PC-3 (cell line): ENCODE measurements around the gene HBG2. TPM values are rescaled to one million over a fixed set of nuclear protein-coding genes. Genes with fewer than 3 reads are reported as not detected.

Experiments
- ATAC-seq: fragments of 200-7000 bp; cut with Tn5 transposase; 2 replicates; pipeline ENCODE4 v1.9.1; 2020; ENCODE audit warnings: mild to moderate bottlenecking, moderate library complexity
- BruUV-seq: library from RNA; stranded (reverse); fragments of 400-500 nt; replicated peaks from 2 replicates; lab custom pipeline; 2021; lab: Mats Ljungman, UMichigan
- CTCF ChIA-PET: fragments of 300-600 bp; sonication (Branson Sonifier 250); formaldehyde crosslinking; loops from one replicate; lab custom pipeline; 2022; ENCODE audit warnings: antibody characterized with exemption; lab: Charles Lee
- POLR2A ChIA-PET: fragments of 300-600 bp; sonication (Branson Sonifier 250); formaldehyde crosslinking; loops from one replicate; lab custom pipeline; 2022; ENCODE audit warnings: antibody characterized with exemption; ENCODE audit not compliant: unreplicated experiment; lab: Charles Lee
- DNase-seq: peaks from one replicate; pipeline ENCODE4 v3.0.0-alpha.2; 2015
- H2AFZ ChIP-seq: fragments of 300-600 bp; sonication (generic); 2 replicates; pipeline ENCODE4 v1.6.0; 2016; ENCODE audit warnings: antibody characterized with exemption, low read length
- H3F3A ChIP-seq: fragments of 300-600 bp; sonication (generic); one replicate; pipeline ENCODE4 v1.6.0; 2017; ENCODE audit warnings: antibody characterized with exemption, low read length, control low read depth, mild to moderate bottlenecking; ENCODE audit not compliant: unreplicated experiment
- H3K27ac ChIP-seq: fragments of 300-600 bp; sonication (generic); 2 replicates; pipeline ENCODE4 v1.5.1; 2016; ENCODE audit warnings: mild to moderate bottlenecking, low read length
- H3K27me3 ChIP-seq: fragments of 300-600 bp; sonication (generic); 2 replicates; pipeline ENCODE4 v1.6.1; 2016; ENCODE audit warnings: low read length, mixed read lengths
- H3K36me3 ChIP-seq: fragments of 300-600 bp; sonication (generic); 2 replicates; pipeline ENCODE4 v1.6.1; 2016; ENCODE audit warnings: low read depth, mixed run types, low read length, mixed read lengths
- H3K4me1 ChIP-seq: fragments of 300-600 bp; sonication (generic); 2 replicates; pipeline ENCODE4 v1.5.1; 2016; ENCODE audit warnings: low read length; ENCODE audit not compliant: insufficient read depth
- H3K4me2 ChIP-seq: fragments of 300-600 bp; sonication (generic); 2 replicates; pipeline ENCODE4 v1.6.0; 2016; ENCODE audit warnings: low read length
- H3K4me3 ChIP-seq: fragments of 300-600 bp; sonication (generic); 2 replicates; pipeline ENCODE4 v1.5.1; 2016; ENCODE audit warnings: mild to moderate bottlenecking, low read length, mixed read lengths
- H3K79me2 ChIP-seq: fragments of 300-600 bp; sonication (generic); 2 replicates; pipeline ENCODE4 v1.6.1; 2017; ENCODE audit warnings: low read length, mixed read lengths
- H3K9ac ChIP-seq: fragments of 300-600 bp; sonication (generic); 2 replicates; pipeline ENCODE4 v1.6.0; 2016; ENCODE audit warnings: mild to moderate bottlenecking, low read length
- H3K9me2 ChIP-seq: fragments of 300-600 bp; sonication (generic); replicated peaks from 2 replicates; pipeline ENCODE4 v1.6.1; 2016; ENCODE audit warnings: mixed run types, low read length, mixed read lengths
- H3K9me3 ChIP-seq: fragments of 300-600 bp; sonication (generic); 2 replicates; pipeline ENCODE4 v1.6.1; 2016; ENCODE audit warnings: low read length, mixed read lengths
- H4K20me1 ChIP-seq: fragments of 300-600 bp; sonication (generic); 2 replicates; pipeline ENCODE4 v1.6.1; 2016; ENCODE audit warnings: low read length, mixed read lengths
- EZH2 ChIP-seq: fragments of 300-600 bp; sonication (generic); IDR thresholded peaks from one replicate; pipeline ENCODE4 v1.6.1; 2017; ENCODE audit warnings: antibody characterized with exemption, mild to moderate bottlenecking, low read length; ENCODE audit not compliant: unreplicated experiment
- EZH2phosphoT487 ChIP-seq: fragments of 300-600 bp; sonication (generic); IDR thresholded peaks from 2 replicates; pipeline ENCODE4 v1.6.1; 2018; ENCODE audit warnings: mild to moderate bottlenecking, antibody characterized with exemption, low read length, borderline replicate concordance
- intact Hi-C: fragments of 100-400 bp; cut with micrococcal nuclease; formaldehyde crosslinking; loops from 2 replicates; pipeline ENCODE4 v1.9.0; 2023
- total RNA-seq: library from RNA; depleted of rRNA; stranded (reverse); fragments of >200 nt; gene quantifications from 2 replicates; pipeline ENCODE4 v1.2.3, GENCODE V29; 2014
- TF ChIP-seq, protein P1 (sequence below): fragments of 300-600 bp; sonication (generic); conservative IDR thresholded peaks from 2 replicates; pipeline ENCODE4 v1.5.1; 2017; ENCODE audit warnings: antibody characterized with exemption, low read depth, mild to moderate bottlenecking, low read length

The HBG2 gene
- total RNA-seq, 1 experiment from 2014 or later: not detected

DNA sequence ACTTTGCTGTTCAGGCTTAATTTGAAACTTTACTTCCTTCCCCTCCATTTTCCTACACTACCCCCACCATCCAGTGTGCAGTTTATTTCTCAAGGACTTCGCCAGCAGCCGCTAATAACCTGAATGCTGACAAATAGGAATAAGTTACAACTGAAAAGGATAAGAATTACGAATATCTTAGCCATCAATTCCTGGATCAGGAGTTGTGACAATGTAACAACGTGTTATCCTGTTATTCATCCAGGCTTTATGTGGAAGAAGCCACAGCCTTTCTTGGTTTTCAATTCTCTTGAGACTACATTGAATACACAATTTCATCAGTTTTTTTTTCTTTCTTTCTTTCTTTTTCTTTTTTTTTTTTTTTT lies 10.8 kb downstream of the HBG2 start:
- no TSS peak for BruUV-seq
- Histone ChIP-seq H3K4me3 (no peak overlapping the region), H3F3A (no peaks in the 10 kb centered on the region), H3K27ac (no peak overlapping the region), H3K9ac (no peak overlapping the region), H2AFZ (no peak overlapping the region), H3K36me3 (no peaks in the 10 kb centered on the region), H3K27me3 (peaks cover 21% of the 10 kb centered on the region), H3K4me1 (no peaks in the 10 kb centered on the region), H3K9me3 (no peaks in the 10 kb centered on the region), H3K4me2 (no peak overlapping the region), H3K9me2 (no peaks in the 10 kb centered on the region), H4K20me1 (no peaks in the 10 kb centered on the region), H3K79me2 (no peaks in the 10 kb centered on the region)
- intact Hi-C loops: no loop called here
- POLR2A ChIA-PET: no interaction called here
- no peak for DNase-seq
- CTCF ChIA-PET: no interaction called here
- TF ChIP-seq, protein P1, sequence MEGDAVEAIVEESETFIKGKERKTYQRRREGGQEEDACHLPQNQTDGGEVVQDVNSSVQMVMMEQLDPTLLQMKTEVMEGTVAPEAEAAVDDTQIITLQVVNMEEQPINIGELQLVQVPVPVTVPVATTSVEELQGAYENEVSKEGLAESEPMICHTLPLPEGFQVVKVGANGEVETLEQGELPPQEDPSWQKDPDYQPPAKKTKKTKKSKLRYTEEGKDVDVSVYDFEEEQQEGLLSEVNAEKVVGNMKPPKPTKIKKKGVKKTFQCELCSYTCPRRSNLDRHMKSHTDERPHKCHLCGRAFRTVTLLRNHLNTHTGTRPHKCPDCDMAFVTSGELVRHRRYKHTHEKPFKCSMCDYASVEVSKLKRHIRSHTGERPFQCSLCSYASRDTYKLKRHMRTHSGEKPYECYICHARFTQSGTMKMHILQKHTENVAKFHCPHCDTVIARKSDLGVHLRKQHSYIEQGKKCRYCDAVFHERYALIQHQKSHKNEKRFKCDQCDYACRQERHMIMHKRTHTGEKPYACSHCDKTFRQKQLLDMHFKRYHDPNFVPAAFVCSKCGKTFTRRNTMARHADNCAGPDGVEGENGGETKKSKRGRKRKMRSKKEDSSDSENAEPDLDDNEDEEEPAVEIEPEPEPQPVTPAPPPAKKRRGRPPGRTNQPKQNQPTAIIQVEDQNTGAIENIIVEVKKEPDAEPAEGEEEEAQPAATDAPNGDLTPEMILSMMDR: no peak
- no peak for TF ChIP-seq EZH2
- no peak for TF ChIP-seq EZH2phosphoT487
- no peak for ATAC-seq

DNA sequence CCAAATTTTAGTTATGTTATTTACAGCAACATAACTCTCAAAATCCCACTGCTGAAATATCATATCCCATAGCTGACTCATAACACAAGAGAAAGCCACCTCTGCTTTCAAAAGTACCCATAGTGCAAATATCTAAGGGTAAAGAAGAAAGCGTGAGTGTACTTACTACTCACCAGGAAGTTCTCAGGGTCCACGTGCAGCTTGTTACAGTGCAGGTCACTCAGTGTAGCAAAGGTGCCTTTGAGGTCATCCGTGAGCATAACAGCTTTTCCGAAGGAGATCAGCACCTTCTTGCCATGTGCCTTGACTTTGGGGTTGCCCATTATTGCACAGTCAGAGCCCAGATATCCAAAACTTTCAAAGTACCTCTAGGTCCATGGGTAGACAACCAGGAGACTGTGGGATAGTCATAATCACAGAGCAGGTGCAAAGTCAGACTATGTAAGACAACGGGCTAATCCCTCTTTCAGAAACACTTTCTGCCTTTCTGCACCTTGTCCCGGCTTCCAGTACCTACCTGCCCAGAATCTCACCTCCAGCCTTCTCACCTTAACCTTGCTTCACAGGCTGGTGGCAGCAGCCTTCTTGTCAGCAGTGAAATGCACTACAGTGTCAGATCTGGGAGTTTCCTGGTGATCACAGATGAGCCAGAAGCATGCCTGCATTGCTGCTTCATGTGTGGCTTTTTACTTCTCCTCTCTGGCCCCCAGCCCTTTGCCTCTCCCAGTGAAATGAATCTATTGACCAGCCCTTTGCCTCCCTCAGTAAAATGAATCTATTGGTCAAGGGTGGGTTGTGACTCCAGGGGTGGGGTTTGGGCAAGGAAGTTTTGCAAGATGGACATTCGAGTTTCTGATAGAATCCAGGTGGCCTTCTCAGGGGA lies 11.4 kb downstream of the HBG2 start:
- no peaks in the 10 kb centered on the region for H3K9me2 ChIP-seq
- BruUV-seq: no TSS peak
- CTCF ChIA-PET: no interaction called here
- no peaks in the 10 kb centered on the region for H3K36me3 ChIP-seq
- no peaks in the 10 kb centered on the region for H3K79me2 ChIP-seq
- no peak overlapping the region for H3K27ac ChIP-seq
- H4K20me1 ChIP-seq: no peaks in the 10 kb centered on the region
- H3K4me1 ChIP-seq: no peaks in the 10 kb centered on the region
- no peak overlapping the region for H3K9ac ChIP-seq
- peaks cover 21% of the 10 kb centered on the region for H3K27me3 ChIP-seq
- H3K4me2 ChIP-seq: no peak overlapping the region
- DNase-seq (no peak), ATAC-seq (no peak)
- intact Hi-C loops: no loop called here
- H3K4me3 ChIP-seq: no peak overlapping the region
- TF ChIP-seq, protein P1: no peak
- TF ChIP-seq EZH2phosphoT487: no peak
- TF ChIP-seq EZH2: no peak
- H3F3A ChIP-seq: no peaks in the 10 kb centered on the region
- POLR2A ChIA-PET: no interaction called here
- no peaks in the 10 kb centered on the region for H3K9me3 ChIP-seq
- H2AFZ ChIP-seq: no peak overlapping the region

DNA sequence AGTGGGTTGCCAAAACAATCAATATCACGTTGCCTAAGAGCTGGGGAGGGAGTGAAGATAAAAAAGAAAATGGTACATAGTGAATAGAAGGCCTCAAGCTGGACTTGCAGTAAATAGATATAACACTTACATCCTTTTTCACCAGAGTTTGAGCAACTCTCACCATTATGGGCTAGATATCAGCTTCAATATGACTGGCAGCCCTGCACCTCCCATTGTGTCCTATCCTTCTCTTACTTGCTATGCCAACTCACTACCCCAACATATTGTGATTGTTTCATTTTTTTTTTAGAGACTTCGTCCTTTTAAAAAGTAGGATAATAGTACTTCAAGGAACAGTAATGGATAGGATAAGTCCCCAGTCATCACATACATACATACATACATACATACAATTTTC lies 12.4 kb downstream of the HBG2 start:
- Histone ChIP-seq H3K9me3 (no peaks in the 10 kb centered on the region), H3K4me3 (no peak overlapping the region), H3F3A (no peaks in the 10 kb centered on the region), H3K4me1 (no peaks in the 10 kb centered on the region), H3K9ac (no peak overlapping the region), H3K36me3 (no peaks in the 10 kb centered on the region), H2AFZ (no peak overlapping the region), H3K27me3 (peaks cover 21% of the 10 kb centered on the region; the same call in 1 of the 2 replicates), H3K9me2 (no peaks in the 10 kb centered on the region), H3K79me2 (no peaks in the 10 kb centered on the region), H3K27ac (no peak overlapping the region), H4K20me1 (no peaks in the 10 kb centered on the region), H3K4me2 (no peak overlapping the region)
- TF ChIP-seq EZH2phosphoT487: no peak
- TF ChIP-seq EZH2: no peak
- TF ChIP-seq, protein P1: no peak
- ChIA-PET POLR2A (no interaction called here), CTCF (no interaction called here)
- BruUV-seq: no TSS peak
- intact Hi-C loops: no loop called here
- DNase-seq: no peak
- ATAC-seq: no peak
